Panc1 (cell line): ENCODE measurements around the gene AGAP1.

Experiments
- CTCF ChIP-seq: fragments of 450-650 bp; IDR thresholded peaks from 2 replicates; pipeline ENCODE4 v1.5.1; 2017; ENCODE audit warnings: mild to moderate bottlenecking
- POLR2AphosphoS5 ChIP-seq: IDR thresholded peaks from 2 replicates; pipeline ENCODE4 v1.6.1; 2012; ENCODE audit warnings: mild to moderate bottlenecking, low read depth, low read length, moderate library complexity
- REST ChIP-seq, 2 experiments: IDR thresholded peaks; 2 replicates each; pipeline ENCODE4 v1.6.1; 2011 to 2012; ENCODE audit warnings: low read depth in 2 of 2, control low read depth in 1 of 2, low read length in 1 of 2, mild to moderate bottlenecking in 1 of 2, moderate library complexity in 1 of 2; ENCODE audit not compliant: insufficient read depth in 1 of 2

GRCh38 chr2:236038096-236038495 is 544.3 kb downstream of the AGAP1 start:
- TF ChIP-seq REST (IDR thresholded peaks at IDR 0.05; ENCODE audit: insufficient read depth in 1 of 2, low read depth in 2 of 2, low read length in 1 of 2): no peak
- TF ChIP-seq CTCF: no peak
- no peak for TF ChIP-seq POLR2AphosphoS5
